ENCODE measurements around the gene IGHMBP2. TPM values are rescaled to one million over a fixed set of nuclear protein-coding genes. Genes with fewer than 3 reads are reported as not detected.

IGHMBP2 gene
- total and polyA plus RNA-seq, 2 donors from 2014 or later, result 8.8 to 19.6 TPM

DNA sequence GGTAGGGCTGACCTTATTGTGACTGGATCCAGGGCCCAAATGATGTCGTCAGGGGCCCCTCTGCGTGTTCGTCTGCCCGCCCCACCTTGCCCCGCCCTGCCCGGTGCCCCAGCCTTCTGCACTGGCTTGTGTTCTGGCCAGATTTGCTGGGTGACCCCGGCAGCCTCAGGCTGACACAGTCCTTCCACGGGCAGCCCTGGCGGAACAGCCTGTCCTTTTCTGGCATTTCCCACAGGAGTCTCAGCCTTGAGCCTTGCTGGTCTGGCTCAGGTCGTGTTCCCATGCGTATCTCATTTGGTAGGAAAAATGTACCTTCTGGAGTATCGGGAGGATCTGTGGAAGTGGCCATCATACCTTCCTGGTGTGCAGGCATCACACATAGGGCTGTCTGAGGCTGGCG lies 31.0 kb downstream of the IGHMBP2 start:
- Histone ChIP-seq H3K9ac (ENCODE audit: low read length in 3 of 3) (no peak overlapping the region), H3K4me3 (ENCODE audit: low read length in 3 of 3) (no peak overlapping the region), H3K27me3 (ENCODE audit: control insufficient read depth, insufficient read depth, low read length) (no peaks in the 10 kb centered on the region), H3K9me3 (ENCODE audit: control insufficient read depth in 2 of 3, insufficient read depth in 1 of 3, low read length in 3 of 3) (no peaks in the 10 kb centered on the region), H3K36me3 (ENCODE audit: control insufficient read depth in 2 of 3, insufficient read depth in 3 of 3, low read length in 3 of 3) (peaks cover 0 to 23% (median 23%) of the 10 kb centered on the region in 3 donors), H3K27ac (ENCODE audit: low read depth in 2 of 2, low read length in 2 of 2) (no peak overlapping the region), H3K4me1 (ENCODE audit: control insufficient read depth in 2 of 3, insufficient read depth in 2 of 3, low read depth in 1 of 3, low read length in 3 of 3) (no peaks in the 10 kb centered on the region)
- DNase-seq, result peak in 1 of 5 donors; percentile 41
- no peak for TF ChIP-seq CTCF (IDR thresholded peaks at IDR 0.05; ENCODE audit: borderline replicate concordance, extremely low read depth, insufficient read depth)
- no peak for FAIRE-seq
- intact Hi-C loops (cut with DNase I), result no loop called here

DNA sequence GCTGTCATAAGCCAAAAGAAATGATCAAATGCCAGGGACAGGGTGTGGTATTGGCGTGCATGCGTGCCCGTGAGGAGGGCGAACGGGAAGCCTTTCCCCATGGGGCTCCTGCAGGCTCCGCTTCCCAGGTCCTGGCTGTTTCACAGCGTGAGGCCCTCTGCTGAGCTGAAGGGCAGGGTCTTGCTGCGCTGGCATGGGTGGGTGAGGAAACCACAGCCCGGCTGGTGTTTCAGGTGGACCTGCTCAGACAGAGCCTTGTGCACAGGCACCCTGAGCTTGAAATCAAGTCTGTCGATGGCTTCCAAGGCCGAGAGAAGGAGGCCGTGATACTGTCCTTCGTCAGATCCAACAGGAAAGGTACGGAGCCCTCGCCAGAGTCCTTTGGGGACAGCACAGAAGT lies 31.4 kb downstream of the IGHMBP2 start:
- FAIRE-seq (no peak), DNase-seq (peak in 1 of 5 donors; percentile 63)
- TF ChIP-seq CTCF (IDR thresholded peaks at IDR 0.05; ENCODE audit: borderline replicate concordance, extremely low read depth, insufficient read depth), result no peak
- intact Hi-C loops (cut with DNase I), result no loop called here
- Histone ChIP-seq H3K27me3 (ENCODE audit: control insufficient read depth, insufficient read depth, low read length) (no peaks in the 10 kb centered on the region), H3K4me3 (ENCODE audit: low read length in 3 of 3) (no peak overlapping the region), H3K4me1 (ENCODE audit: control insufficient read depth in 2 of 3, insufficient read depth in 2 of 3, low read depth in 1 of 3, low read length in 3 of 3) (no peaks in the 10 kb centered on the region), H3K9me3 (ENCODE audit: control insufficient read depth in 2 of 3, insufficient read depth in 1 of 3, low read length in 3 of 3) (no peaks in the 10 kb centered on the region), H3K9ac (ENCODE audit: low read length in 3 of 3) (no peak overlapping the region), H3K36me3 (ENCODE audit: control insufficient read depth in 2 of 3, insufficient read depth in 3 of 3, low read length in 3 of 3) (peaks cover 0 to 24% (median 21%) of the 10 kb centered on the region in 3 donors), H3K27ac (ENCODE audit: low read depth in 2 of 2, low read length in 2 of 2) (no peak overlapping the region)

DNA sequence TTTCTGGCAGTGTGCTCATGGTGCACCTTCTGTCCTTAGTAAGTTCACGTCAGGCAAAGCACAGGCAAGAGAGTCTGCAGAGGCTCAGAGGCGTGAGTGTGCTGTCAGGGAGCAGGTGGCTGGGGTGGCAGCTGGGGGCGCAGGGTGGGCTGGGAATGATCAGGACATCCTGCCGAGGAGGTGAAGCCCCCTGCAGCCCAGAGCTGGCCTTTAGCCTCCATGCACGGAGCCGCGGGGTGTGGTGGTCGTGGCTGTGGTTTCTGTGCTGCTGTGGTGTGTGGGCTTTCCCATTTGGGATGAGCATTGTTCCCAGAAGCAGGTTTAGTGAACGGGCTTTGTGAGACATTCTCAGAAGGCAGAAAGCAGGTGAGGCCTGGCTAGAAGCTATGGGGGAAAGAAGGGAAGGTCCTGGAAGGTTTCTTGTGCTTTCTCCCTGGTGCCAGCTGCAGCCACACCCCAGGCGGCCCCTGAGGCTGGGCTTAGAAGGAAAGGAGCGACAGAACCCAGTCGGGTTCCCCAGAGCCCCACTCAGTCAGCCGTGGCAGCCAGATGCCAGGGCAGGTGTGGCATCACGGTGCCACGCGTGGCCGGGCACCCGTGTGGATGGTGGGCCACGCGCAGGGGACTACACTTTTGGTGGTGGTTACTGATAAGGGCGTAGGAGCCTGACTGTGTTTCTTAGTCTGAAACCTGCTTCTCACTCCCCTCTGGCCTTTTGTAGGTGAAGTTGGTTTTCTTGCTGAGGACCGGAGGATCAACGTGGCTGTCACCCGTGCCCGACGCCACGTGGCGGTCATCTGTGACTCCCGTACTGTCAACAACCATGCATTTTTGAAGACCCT lies 32.0 kb downstream of the IGHMBP2 start:
- Histone ChIP-seq H3K4me1 (ENCODE audit: control insufficient read depth in 2 of 3, insufficient read depth in 2 of 3, low read depth in 1 of 3, low read length in 3 of 3) (no peaks in the 10 kb centered on the region), H3K9ac (ENCODE audit: low read length in 3 of 3) (no peak overlapping the region), H3K9me3 (ENCODE audit: control insufficient read depth in 2 of 3, insufficient read depth in 1 of 3, low read length in 3 of 3) (no peaks in the 10 kb centered on the region), H3K4me3 (ENCODE audit: low read length in 3 of 3) (no peak overlapping the region), H3K27ac (ENCODE audit: low read depth in 2 of 2, low read length in 2 of 2) (no peak overlapping the region), H3K36me3 (ENCODE audit: control insufficient read depth in 2 of 3, insufficient read depth in 3 of 3, low read length in 3 of 3) (peaks cover 0 to 24% (median 16%) of the 10 kb centered on the region in 3 donors), H3K27me3 (ENCODE audit: control insufficient read depth, insufficient read depth, low read length) (no peaks in the 10 kb centered on the region)
- intact Hi-C loops (cut with DNase I), result no loop called here
- TF ChIP-seq CTCF (IDR thresholded peaks at IDR 0.05; ENCODE audit: borderline replicate concordance, extremely low read depth, insufficient read depth), result no peak
- no peak for FAIRE-seq
- peak in 1 of 5 donors; percentile 37 for DNase-seq
